ENCODE data around the gene TSR1. TPM values are rescaled to one million over a fixed set of nuclear protein-coding genes. Genes with fewer than 3 reads are reported as not detected.

Gene TSR1
- total and polyA plus RNA-seq, 7 donors: 31.0 to 64.2 (median 50.9) TPM

GRCh38 chr17:2380950-2381649 lies 44.8 kb upstream of the TSR1 start:
- H3K36me3 ChIP-seq (ENCODE audit: insufficient read depth in 1 of 2, low read depth in 1 of 2): peaks cover 0 to 55% of the 10 kb centered on the region in 2 donors
- H3K27ac ChIP-seq: no peak overlapping the region
- ATAC-seq (no peak), DNase-seq (no peak)
- peaks cover 34% of the 10 kb centered on the region for H3K4me1 ChIP-seq
- no peak overlapping the region for H3K4me3 ChIP-seq
- H3K27me3 ChIP-seq (ENCODE audit: insufficient read depth in 3 of 3, low read length in 2 of 3): no peaks in the 10 kb centered on the region
- intact Hi-C loops (cut with DNase I): no loop called here
- no peak for TF ChIP-seq CTCF (IDR thresholded peaks at IDR 0.05)
- 80 to 83% (median 81%) methylated on average over 15 of the region's 15 CpGs for WGBS, 3 donors
- H3K9me3 ChIP-seq: no peaks in the 10 kb centered on the region

- intact Hi-C loops (cut with DNase I): no loop called here
- no peak for TF ChIP-seq CTCF (IDR thresholded peaks at IDR 0.05)
- no peaks in the 10 kb centered on the region for H3K27me3 ChIP-seq (ENCODE audit: insufficient read depth in 3 of 3, low read length in 2 of 3)
- WGBS, 3 donors: 76 to 82% (median 79%) methylated on average over 15 to 16 of the region's 16 CpGs
- ATAC-seq (no peak), DNase-seq (no peak)
- no peaks in the 10 kb centered on the region for H3K9me3 ChIP-seq
- no peak overlapping the region for H3K4me3 ChIP-seq
- no peak overlapping the region for H3K27ac ChIP-seq
- H3K4me1 ChIP-seq: peaks cover 29% of the 10 kb centered on the region
- H3K36me3 ChIP-seq (ENCODE audit: insufficient read depth in 1 of 2, low read depth in 1 of 2): peaks cover 0 to 61% of the 10 kb centered on the region in 2 donors
These were observed 44.1 kb upstream of the TSR1 start for GRCh38 chr17:2380226-2380922.

GRCh38 chr17:2379489-2380225 lies 43.4 kb upstream of the TSR1 start:
- DNase-seq (no peak), ATAC-seq (no peak)
- intact Hi-C loops (cut with DNase I): no loop called here
- no peak for TF ChIP-seq CTCF (IDR thresholded peaks at IDR 0.05)
- Histone ChIP-seq H3K4me3 (no peak overlapping the region), H3K4me1 (peaks cover 22% of the 10 kb centered on the region), H3K36me3 (ENCODE audit: insufficient read depth in 1 of 2, low read depth in 1 of 2) (peaks cover 0 to 68% of the 10 kb centered on the region in 2 donors), H3K9me3 (no peaks in the 10 kb centered on the region), H3K27me3 (ENCODE audit: insufficient read depth in 3 of 3, low read length in 2 of 3) (no peaks in the 10 kb centered on the region), H3K27ac (no peak overlapping the region)
- WGBS, 3 donors: 83 to 85% (median 84%) methylated on average over 22 to 25 of the region's 25 CpGs

GRCh38 chr17:2378905-2379304 lies 42.6 kb upstream of the TSR1 start:
- peaks cover 16% of the 10 kb centered on the region for H3K4me1 ChIP-seq
- DNase-seq: no peak
- H3K9me3 ChIP-seq: no peaks in the 10 kb centered on the region
- no peaks in the 10 kb centered on the region for H3K27me3 ChIP-seq (ENCODE audit: insufficient read depth in 3 of 3, low read length in 2 of 3)
- peaks cover 0 to 74% of the 10 kb centered on the region in 2 donors for H3K36me3 ChIP-seq (ENCODE audit: insufficient read depth in 1 of 2, low read depth in 1 of 2)
- 90 to 94% (median 91%) methylated on average over 11 of the region's 11 CpGs for WGBS, 3 donors
- ATAC-seq: no peak
- no peak overlapping the region for H3K4me3 ChIP-seq
- TF ChIP-seq CTCF (IDR thresholded peaks at IDR 0.05): no peak
- intact Hi-C loops (cut with DNase I): no loop called here
- H3K27ac ChIP-seq: no peak overlapping the region
